ENCODE measurements around the gene DOC2B.
"Not testable (repeated sequence)": the region's sequence is repeated elsewhere in the genome, so short reads cannot be mapped to it uniquely, and the experiment has no call there.

Gene DOC2B

DNA sequence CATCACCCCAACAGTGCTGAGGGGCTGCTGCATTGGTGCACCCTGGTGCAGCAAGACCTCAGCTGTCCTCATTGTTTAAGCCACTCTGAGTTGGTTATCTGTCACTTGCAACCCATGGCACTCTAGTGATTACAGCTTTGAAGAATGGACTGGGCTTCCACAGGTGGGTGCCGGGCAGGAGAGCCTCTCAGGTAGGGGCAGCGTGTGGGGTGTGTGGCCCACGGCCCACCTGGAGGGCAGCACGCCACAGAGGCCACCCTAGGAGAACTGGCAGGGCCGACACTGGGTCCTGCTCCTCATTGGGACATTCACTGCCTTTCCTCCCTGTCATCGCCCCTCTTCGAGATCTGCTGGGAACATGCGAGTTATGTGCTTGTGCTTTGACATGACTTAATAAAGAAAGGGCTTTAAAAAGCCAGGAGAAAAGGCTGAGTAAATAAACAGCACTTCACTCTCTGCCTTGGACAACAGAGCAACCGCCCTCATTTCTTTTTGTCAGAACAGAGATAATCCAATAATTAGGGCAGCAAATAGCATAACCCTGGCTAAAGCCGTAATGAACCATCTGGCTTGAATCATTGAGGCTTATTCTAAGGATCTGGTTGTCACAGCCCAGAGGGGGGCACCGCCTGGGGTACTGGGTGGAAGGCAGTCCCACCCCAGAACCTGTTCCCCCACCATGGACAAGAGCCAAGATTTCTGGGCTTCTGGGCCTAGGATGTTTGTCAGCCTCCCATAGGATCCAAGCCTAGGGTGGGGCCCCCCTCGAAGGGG is 3.0 kb downstream of the DOC2B start:
- peak overlapping the region in 2 of 5 donors; percentile 7 to 15 for H3K9ac ChIP-seq (ENCODE audit: low read length in 5 of 5)
- peaks cover 17 to 36% (median 32%) of the 10 kb centered on the region in 5 donors for H3K27me3 ChIP-seq (ENCODE audit: control insufficient read depth in 5 of 5, insufficient read depth in 4 of 5, low read length in 5 of 5)
- peaks cover 1 to 47% (median 15%) of the 10 kb centered on the region in 5 donors for H3K4me1 ChIP-seq (ENCODE audit: control insufficient read depth in 5 of 5, insufficient read depth in 5 of 5, low read length in 5 of 5)
- H3K9me3 ChIP-seq (ENCODE audit: control insufficient read depth in 5 of 5, low read length in 5 of 5) = no peaks in the 10 kb centered on the region
- no peak overlapping the region for H3K27ac ChIP-seq (ENCODE audit: low read depth, low read length)
- H3K36me3 ChIP-seq (ENCODE audit: control insufficient read depth in 5 of 5, insufficient read depth in 5 of 5, low read length in 5 of 5) = peaks cover 0 to 4% (median 0%) of the 10 kb centered on the region in 5 donors
- peak overlapping the region in 2 of 5 donors; percentile 59 to 70 for H3K4me3 ChIP-seq (ENCODE audit: low read depth in 1 of 5, low read length in 5 of 5)

DNA sequence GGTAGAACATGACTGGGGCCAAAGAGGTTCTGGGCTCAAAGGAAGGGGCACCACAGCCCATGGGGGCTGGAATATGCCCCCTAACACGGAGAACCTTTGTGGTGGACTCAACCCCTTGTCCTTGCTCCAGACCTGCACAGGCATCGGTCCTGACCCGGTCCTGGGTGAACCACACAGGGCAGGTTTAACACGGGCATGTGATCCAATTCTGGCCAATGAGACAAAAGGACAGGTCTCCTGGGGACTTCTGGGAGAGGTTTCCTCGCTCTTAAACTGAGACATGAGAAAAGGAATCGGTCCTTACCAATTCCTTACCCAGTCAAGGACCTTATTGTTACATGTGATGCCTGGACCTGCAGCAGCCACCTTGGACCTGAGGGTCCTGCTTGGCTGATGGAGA is 3.7 kb downstream of the DOC2B start:
- no peak overlapping the region for H3K27ac ChIP-seq (ENCODE audit: low read depth, low read length)
- H3K9ac ChIP-seq (ENCODE audit: low read length in 5 of 5) = no peak overlapping the region
- H3K4me1 ChIP-seq (ENCODE audit: control insufficient read depth in 5 of 5, insufficient read depth in 5 of 5, low read length in 5 of 5) = peaks cover 1 to 41% (median 15%) of the 10 kb centered on the region in 5 donors
- no peak overlapping the region for H3K4me3 ChIP-seq (ENCODE audit: low read depth in 1 of 5, low read length in 5 of 5)
- H3K9me3 ChIP-seq (ENCODE audit: control insufficient read depth in 5 of 5, low read length in 5 of 5) = no peaks in the 10 kb centered on the region
- H3K36me3 ChIP-seq (ENCODE audit: control insufficient read depth in 5 of 5, insufficient read depth in 5 of 5, low read length in 5 of 5) = peaks cover 0 to 8% (median 0%) of the 10 kb centered on the region in 5 donors
- H3K27me3 ChIP-seq (ENCODE audit: control insufficient read depth in 5 of 5, insufficient read depth in 4 of 5, low read length in 5 of 5) = peaks cover 19 to 32% (median 29%) of the 10 kb centered on the region in 5 donors

DNA sequence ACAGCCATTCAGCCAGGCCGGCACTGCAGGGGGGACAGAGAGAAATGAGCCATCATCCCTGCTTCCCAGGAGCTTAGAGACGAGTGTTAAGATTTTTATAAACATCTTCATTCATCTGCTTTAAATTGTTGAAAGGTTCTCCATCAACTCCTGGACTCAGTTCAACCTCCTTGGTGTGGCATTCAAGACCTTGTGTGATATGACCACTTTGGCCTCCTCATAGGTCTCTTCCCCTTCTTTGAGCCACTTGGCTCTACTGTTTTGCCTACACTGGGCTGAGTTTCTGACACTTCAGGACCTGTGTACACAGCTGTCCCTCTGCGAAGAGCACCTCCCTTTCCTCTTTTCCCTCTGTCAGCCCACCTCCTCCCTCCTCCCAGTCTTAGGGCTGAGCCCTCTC is 4.3 kb downstream of the DOC2B start:
- peaks cover 0 to 8% (median 0%) of the 10 kb centered on the region in 5 donors for H3K36me3 ChIP-seq (ENCODE audit: control insufficient read depth in 5 of 5, insufficient read depth in 5 of 5, low read length in 5 of 5)

DNA sequence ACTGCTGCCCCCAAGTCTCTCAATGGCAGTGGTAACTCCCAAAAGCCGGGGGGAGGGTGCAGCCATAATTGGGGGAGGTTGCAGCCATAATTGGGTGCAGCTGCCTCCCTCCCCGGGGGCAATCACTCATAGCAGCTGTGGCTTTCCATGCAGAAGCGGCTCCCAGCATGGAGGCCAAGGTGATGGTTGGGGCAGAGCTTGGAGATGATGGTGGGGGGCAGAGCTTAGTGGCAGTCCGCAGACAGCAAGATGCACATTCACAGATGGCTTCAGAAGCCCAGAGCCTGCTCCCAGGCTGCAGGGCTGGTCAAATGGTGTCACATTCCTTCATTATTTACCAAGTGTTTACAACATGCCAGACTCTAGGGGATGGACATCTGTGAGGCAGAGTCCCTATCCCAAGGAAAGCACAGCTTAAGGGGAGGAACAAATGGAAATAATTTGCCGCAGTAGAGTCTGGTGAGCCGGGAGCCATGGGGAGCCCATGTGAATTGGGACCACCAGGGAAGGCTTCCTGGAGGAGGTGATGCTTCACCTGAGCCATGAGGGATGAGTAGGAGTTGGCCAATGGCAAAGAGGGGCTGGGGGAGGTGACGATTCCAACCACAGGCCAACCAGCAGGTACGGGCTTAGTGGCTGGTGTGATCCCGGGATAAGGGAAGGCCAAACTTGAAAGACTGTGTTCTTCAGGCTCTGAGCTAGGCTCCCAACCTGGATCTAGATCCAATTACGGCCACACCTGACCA is 8.1 kb downstream of the DOC2B start:
- no peak overlapping the region for H3K27ac ChIP-seq (ENCODE audit: low read depth, low read length)
- peaks cover 0 to 10% (median 0%) of the 10 kb centered on the region in 5 donors for H3K36me3 ChIP-seq (ENCODE audit: control insufficient read depth in 5 of 5, insufficient read depth in 5 of 5, low read length in 5 of 5)
- H3K9ac ChIP-seq (ENCODE audit: low read length in 5 of 5) = no peak overlapping the region
- H3K9me3 ChIP-seq (ENCODE audit: control insufficient read depth in 5 of 5, low read length in 5 of 5) = no peaks in the 10 kb centered on the region
- H3K4me1 ChIP-seq (ENCODE audit: control insufficient read depth in 5 of 5, insufficient read depth in 5 of 5, low read length in 5 of 5) = peaks cover 0 to 7% (median 0%) of the 10 kb centered on the region in 5 donors
- H3K27me3 ChIP-seq (ENCODE audit: control insufficient read depth in 5 of 5, insufficient read depth in 4 of 5, low read length in 5 of 5) = peaks cover 8 to 11% (median 9%) of the 10 kb centered on the region in 5 donors
- H3K4me3 ChIP-seq (ENCODE audit: low read depth in 1 of 5, low read length in 5 of 5) = no peak overlapping the region

More for the DNA sequence above, 4.3 kb downstream of the DOC2B start:
- no peak overlapping the region for H3K27ac ChIP-seq (ENCODE audit: low read depth, low read length)
- H3K27me3 ChIP-seq (ENCODE audit: control insufficient read depth in 5 of 5, insufficient read depth in 4 of 5, low read length in 5 of 5) = peaks cover 17 to 28% (median 25%) of the 10 kb centered on the region in 5 donors
- no peaks in the 10 kb centered on the region for H3K9me3 ChIP-seq (ENCODE audit: control insufficient read depth in 5 of 5, low read length in 5 of 5)
- H3K4me1 ChIP-seq (ENCODE audit: control insufficient read depth in 5 of 5, insufficient read depth in 5 of 5, low read length in 5 of 5) = peaks cover 0 to 35% (median 11%) of the 10 kb centered on the region in 5 donors
- H3K9ac ChIP-seq (ENCODE audit: low read length in 5 of 5) = no peak overlapping the region
- no peak overlapping the region for H3K4me3 ChIP-seq (ENCODE audit: low read depth in 1 of 5, low read length in 5 of 5)

DNA sequence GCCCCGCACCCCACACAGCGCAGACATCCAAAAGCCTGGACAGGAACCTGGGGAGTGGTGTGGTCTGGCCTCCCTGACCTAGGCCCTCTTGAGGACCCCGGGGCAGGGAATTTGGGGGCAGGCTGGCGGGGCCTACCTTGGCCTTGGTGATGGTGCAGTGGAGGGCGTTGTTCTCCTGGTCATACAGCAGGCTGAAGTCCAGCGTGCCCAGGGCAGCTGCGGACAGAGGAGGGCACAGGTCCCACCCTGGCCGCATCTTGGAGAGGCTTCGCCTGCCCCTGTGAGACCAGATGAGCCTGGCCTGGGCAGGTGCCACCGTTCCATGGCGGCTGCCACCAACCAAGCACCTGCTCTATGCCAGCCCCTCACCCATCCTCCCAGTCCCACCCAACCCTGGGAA is 9.0 kb downstream of the DOC2B start:
- no peaks in the 10 kb centered on the region for H3K4me1 ChIP-seq (ENCODE audit: control insufficient read depth in 5 of 5, insufficient read depth in 5 of 5, low read length in 5 of 5)
- peaks cover 0 to 10% (median 0%) of the 10 kb centered on the region in 5 donors for H3K36me3 ChIP-seq (ENCODE audit: control insufficient read depth in 5 of 5, insufficient read depth in 5 of 5, low read length in 5 of 5)
- H3K9me3 ChIP-seq (ENCODE audit: control insufficient read depth in 5 of 5, low read length in 5 of 5) = no peaks in the 10 kb centered on the region
- no peak overlapping the region for H3K4me3 ChIP-seq (ENCODE audit: low read depth in 1 of 5, low read length in 5 of 5)
- H3K9ac ChIP-seq (ENCODE audit: low read length in 5 of 5) = no peak overlapping the region
- no peak overlapping the region for H3K27ac ChIP-seq (ENCODE audit: low read depth, low read length)
- H3K27me3 ChIP-seq (ENCODE audit: control insufficient read depth in 5 of 5, insufficient read depth in 4 of 5, low read length in 5 of 5) = peaks cover 3 to 8% (median 6%) of the 10 kb centered on the region in 5 donors

- Histone ChIP-seq H3K27me3 (ENCODE audit: control insufficient read depth in 5 of 5, insufficient read depth in 4 of 5, low read length in 5 of 5) (peaks cover 0 to 8% (median 6%) of the 10 kb centered on the region in 5 donors), H3K36me3 (ENCODE audit: control insufficient read depth in 5 of 5, insufficient read depth in 5 of 5, low read length in 5 of 5) (peaks cover 0 to 10% (median 0%) of the 10 kb centered on the region in 5 donors), H3K4me3 (ENCODE audit: low read depth in 1 of 5, low read length in 5 of 5) (no peak overlapping the region), H3K9me3 (ENCODE audit: control insufficient read depth in 5 of 5, low read length in 5 of 5) (no peaks in the 10 kb centered on the region), H3K4me1 (ENCODE audit: control insufficient read depth in 5 of 5, insufficient read depth in 5 of 5, low read length in 5 of 5) (no peaks in the 10 kb centered on the region), H3K9ac (ENCODE audit: low read length in 5 of 5) (no peak overlapping the region), H3K27ac (ENCODE audit: low read depth, low read length) (no peak overlapping the region)
These were observed 9.6 kb downstream of the DOC2B start for GRCh38 chr17:171871-172270.

- no peaks in the 10 kb centered on the region for H3K9me3 ChIP-seq (ENCODE audit: control insufficient read depth in 5 of 5, low read length in 5 of 5)
- no peak overlapping the region for H3K4me3 ChIP-seq (ENCODE audit: low read depth in 1 of 5, low read length in 5 of 5)
- peaks cover 0 to 8% (median 6%) of the 10 kb centered on the region in 5 donors for H3K27me3 ChIP-seq (ENCODE audit: control insufficient read depth in 5 of 5, insufficient read depth in 4 of 5, low read length in 5 of 5)
These were observed 11.2 kb downstream of the DOC2B start for GRCh38 chr17:170130-170670.

GRCh38 chr17:168614-169013 is 12.8 kb downstream of the DOC2B start:
- not testable (repeated sequence) for H3K9me3 ChIP-seq (ENCODE audit: control insufficient read depth in 5 of 5, low read length in 5 of 5); H3K27ac ChIP-seq (ENCODE audit: low read depth, low read length); H3K9ac ChIP-seq (ENCODE audit: low read length in 5 of 5); H3K4me1 ChIP-seq (ENCODE audit: control insufficient read depth in 5 of 5, insufficient read depth in 5 of 5, low read length in 5 of 5); H3K4me3 ChIP-seq (ENCODE audit: low read depth in 1 of 5, low read length in 5 of 5); H3K27me3 ChIP-seq (ENCODE audit: control insufficient read depth in 5 of 5, insufficient read depth in 4 of 5, low read length in 5 of 5)
- peaks cover 0 to 15% (median 0%) of the 10 kb centered on the region in 5 donors for H3K36me3 ChIP-seq (ENCODE audit: control insufficient read depth in 5 of 5, insufficient read depth in 5 of 5, low read length in 5 of 5)

More at GRCh38 chr17:170130-170670, 11.2 kb downstream of the DOC2B start:
- Histone ChIP-seq H3K9ac (ENCODE audit: low read length in 5 of 5) (no peak overlapping the region), H3K4me1 (ENCODE audit: control insufficient read depth in 5 of 5, insufficient read depth in 5 of 5, low read length in 5 of 5) (no peaks in the 10 kb centered on the region), H3K36me3 (ENCODE audit: control insufficient read depth in 5 of 5, insufficient read depth in 5 of 5, low read length in 5 of 5) (peaks cover 0 to 12% (median 0%) of the 10 kb centered on the region in 5 donors), H3K27ac (ENCODE audit: low read depth, low read length) (no peak overlapping the region)

GRCh38 chr17:165939-166338 is 15.5 kb downstream of the DOC2B start:
- peaks cover 0 to 21% (median 6%) of the 10 kb centered on the region in 5 donors for H3K36me3 ChIP-seq (ENCODE audit: control insufficient read depth in 5 of 5, insufficient read depth in 5 of 5, low read length in 5 of 5)
- H3K4me3 ChIP-seq (ENCODE audit: low read depth in 1 of 5, low read length in 5 of 5) = no peak overlapping the region
- H3K27ac ChIP-seq (ENCODE audit: low read depth, low read length) = no peak overlapping the region
- H3K9me3 ChIP-seq (ENCODE audit: control insufficient read depth in 5 of 5, low read length in 5 of 5) = no peaks in the 10 kb centered on the region
- no peak overlapping the region for H3K9ac ChIP-seq (ENCODE audit: low read length in 5 of 5)
- peaks cover 0 to 4% (median 0%) of the 10 kb centered on the region in 5 donors for H3K4me1 ChIP-seq (ENCODE audit: control insufficient read depth in 5 of 5, insufficient read depth in 5 of 5, low read length in 5 of 5)
- peaks cover 0 to 3% (median 2%) of the 10 kb centered on the region in 5 donors for H3K27me3 ChIP-seq (ENCODE audit: control insufficient read depth in 5 of 5, insufficient read depth in 4 of 5, low read length in 5 of 5)
